HEK293T (cell line): ENCODE measurements around the gene SPEG.

ENCODE experiments used
- CTCF ChIA-PET: fragments of 350-600 bp; formaldehyde crosslinking; extraction: SDS; loops from one replicate; lab custom pipeline; 2021; ENCODE audit warnings: antibody characterized with exemption, inconsistent platforms; lab: Yijun Ruan, JAX
- POLR2A ChIA-PET: fragments of 350-600 bp; formaldehyde crosslinking; extraction: SDS; loops from one replicate; lab custom pipeline; 2020; ENCODE audit warnings: antibody characterized with exemption, inconsistent platforms; lab: Yijun Ruan, JAX
- DNase-seq: peaks from one replicate; pipeline ENCODE4 v3.0.0; 2012; ENCODE audit warnings: mixed read lengths; ENCODE audit errors: extremely low spot score
- ARNT ChIP-seq: fragments of 450-650 bp; IDR thresholded peaks from 2 replicates; pipeline ENCODE4 v1.6.1; 2017; ENCODE audit warnings: mild to moderate bottlenecking
- BHLHE40 ChIP-seq: fragments of 450-650 bp; IDR thresholded peaks from 2 replicates; pipeline ENCODE4 v1.6.1; 2016; ENCODE audit warnings: mild to moderate bottlenecking, moderate library complexity, borderline replicate concordance
- CTBP1 ChIP-seq: fragments of 450-650 bp; IDR thresholded peaks from 2 replicates; pipeline ENCODE4 v1.6.1; 2016; ENCODE audit warnings: borderline replicate concordance
- ELF4 ChIP-seq: fragments of 450-650 bp; IDR thresholded peaks from 2 replicates; pipeline ENCODE4 v1.6.1; 2017; ENCODE audit warnings: antibody characterized with exemption
- FOXA1 ChIP-seq: fragments of 450-650 bp; IDR thresholded peaks from 2 replicates; pipeline ENCODE4 v1.6.1; 2016; ENCODE audit warnings: mild to moderate bottlenecking
- FOXK2 ChIP-seq: fragments of 450-650 bp; IDR thresholded peaks from 2 replicates; pipeline ENCODE4 v1.6.1; 2016; ENCODE audit warnings: mild to moderate bottlenecking
- FOXM1 ChIP-seq: fragments of 450-650 bp; IDR thresholded peaks from 2 replicates; pipeline ENCODE4 v1.6.1; 2017; ENCODE audit warnings: mild to moderate bottlenecking, borderline replicate concordance
- HDGF ChIP-seq: fragments of 450-650 bp; IDR thresholded peaks from 2 replicates; pipeline ENCODE4 v1.6.1; 2017; ENCODE audit warnings: antibody characterized with exemption, borderline replicate concordance
- L3MBTL2 ChIP-seq: fragments of 450-650 bp; conservative IDR thresholded peaks from 2 replicates; pipeline ENCODE4 v1.6.1; 2016; ENCODE audit warnings: mild to moderate bottlenecking
- LEF1 ChIP-seq: fragments of 450-650 bp; IDR thresholded peaks from 2 replicates; pipeline ENCODE4 v1.6.1; 2017; ENCODE audit warnings: mild to moderate bottlenecking, borderline replicate concordance
- NFRKB ChIP-seq: fragments of 450-650 bp; IDR thresholded peaks from 2 replicates; pipeline ENCODE4 v1.6.1; 2016; ENCODE audit warnings: mild to moderate bottlenecking, moderate library complexity
- SP1 ChIP-seq: fragments of 450-650 bp; IDR thresholded peaks from 2 replicates; pipeline ENCODE4 v1.6.1; 2017
- SUZ12 ChIP-seq: fragments of 450-650 bp; IDR thresholded peaks from 2 replicates; pipeline ENCODE4 v1.6.1; 2016; ENCODE audit warnings: mild to moderate bottlenecking
- TARDBP ChIP-seq: fragments of 450-650 bp; IDR thresholded peaks from 2 replicates; pipeline ENCODE4 v1.6.1; 2016
- ZNF384 ChIP-seq: fragments of 450-650 bp; IDR thresholded peaks from 2 replicates; pipeline ENCODE4 v1.6.1; 2016
- TF ChIP-seq, protein P1 (sequence below): fragments of 450-650 bp; IDR thresholded peaks from 2 replicates; pipeline ENCODE4 v1.6.1; 2016

The SPEG gene

DNA sequence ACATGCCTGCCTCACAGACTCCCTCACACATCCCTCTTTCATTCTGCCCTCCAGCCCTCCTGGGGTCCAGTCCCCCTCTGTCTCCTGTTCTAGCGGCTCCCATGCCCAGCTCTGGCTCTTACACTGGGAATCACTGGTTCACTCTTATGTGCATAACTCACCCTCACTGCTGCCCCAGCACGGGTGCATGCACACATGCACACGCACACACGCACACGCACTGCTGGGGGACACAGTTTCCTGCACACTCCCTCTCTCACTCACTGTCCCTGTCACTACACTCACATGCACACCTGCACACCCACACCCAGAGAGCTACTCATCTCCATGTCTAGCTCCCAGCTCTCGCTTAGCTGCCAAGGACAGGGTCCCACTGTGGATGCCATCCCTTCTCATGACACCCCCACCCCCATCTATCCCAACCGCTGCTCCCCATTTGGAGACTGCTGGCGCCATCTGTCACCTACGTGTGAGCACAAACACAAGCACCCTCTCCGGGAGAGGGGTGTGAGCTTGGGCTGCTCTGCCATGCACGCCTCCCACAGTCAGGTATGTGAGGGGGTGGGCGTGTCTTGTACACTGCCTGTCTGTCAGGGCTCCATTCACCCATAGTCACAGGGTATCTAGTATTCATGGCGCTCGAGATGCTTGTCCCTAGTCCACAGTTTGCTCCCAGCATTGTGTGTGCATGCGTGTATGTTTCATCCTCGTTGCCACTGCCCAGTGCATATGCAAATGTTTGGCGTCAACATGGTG is 81.4 kb downstream of the SPEG start:
- no peak for TF ChIP-seq ELF4
- TF ChIP-seq, protein P1, sequence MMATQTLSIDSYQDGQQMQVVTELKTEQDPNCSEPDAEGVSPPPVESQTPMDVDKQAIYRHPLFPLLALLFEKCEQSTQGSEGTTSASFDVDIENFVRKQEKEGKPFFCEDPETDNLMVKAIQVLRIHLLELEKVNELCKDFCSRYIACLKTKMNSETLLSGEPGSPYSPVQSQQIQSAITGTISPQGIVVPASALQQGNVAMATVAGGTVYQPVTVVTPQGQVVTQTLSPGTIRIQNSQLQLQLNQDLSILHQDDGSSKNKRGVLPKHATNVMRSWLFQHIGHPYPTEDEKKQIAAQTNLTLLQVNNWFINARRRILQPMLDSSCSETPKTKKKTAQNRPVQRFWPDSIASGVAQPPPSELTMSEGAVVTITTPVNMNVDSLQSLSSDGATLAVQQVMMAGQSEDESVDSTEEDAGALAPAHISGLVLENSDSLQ = peak; percentile 23; the same call in 1 of the 2 replicates
- CTCF ChIA-PET = interaction anchor here (1.1 to 1.2 kb wide), 3 partner anchors 14 to 21 kb away, joined by 3 read pairs; a partner anchor contains a TSS
- POLR2A ChIA-PET = interaction anchor here (1.3 to 1.4 kb wide), 2 partner anchors 9 to 15 kb away, joined by 3 to 4 read pairs; no protein-coding TSS in a partner anchor
- no peak for DNase-seq

GRCh38 chr2:219516888-219517287 is 82.2 kb downstream of the SPEG start:
- CTCF ChIA-PET = interaction anchor here (1.1 to 1.9 kb wide), 2 partner anchors 13 to 21 kb away, joined by 3 to 8 read pairs; a partner anchor contains a TSS
- no peak for DNase-seq
- POLR2A ChIA-PET = no interaction called here
- TF ChIP-seq CTBP1 (no peak), NFRKB (no peak)

DNA sequence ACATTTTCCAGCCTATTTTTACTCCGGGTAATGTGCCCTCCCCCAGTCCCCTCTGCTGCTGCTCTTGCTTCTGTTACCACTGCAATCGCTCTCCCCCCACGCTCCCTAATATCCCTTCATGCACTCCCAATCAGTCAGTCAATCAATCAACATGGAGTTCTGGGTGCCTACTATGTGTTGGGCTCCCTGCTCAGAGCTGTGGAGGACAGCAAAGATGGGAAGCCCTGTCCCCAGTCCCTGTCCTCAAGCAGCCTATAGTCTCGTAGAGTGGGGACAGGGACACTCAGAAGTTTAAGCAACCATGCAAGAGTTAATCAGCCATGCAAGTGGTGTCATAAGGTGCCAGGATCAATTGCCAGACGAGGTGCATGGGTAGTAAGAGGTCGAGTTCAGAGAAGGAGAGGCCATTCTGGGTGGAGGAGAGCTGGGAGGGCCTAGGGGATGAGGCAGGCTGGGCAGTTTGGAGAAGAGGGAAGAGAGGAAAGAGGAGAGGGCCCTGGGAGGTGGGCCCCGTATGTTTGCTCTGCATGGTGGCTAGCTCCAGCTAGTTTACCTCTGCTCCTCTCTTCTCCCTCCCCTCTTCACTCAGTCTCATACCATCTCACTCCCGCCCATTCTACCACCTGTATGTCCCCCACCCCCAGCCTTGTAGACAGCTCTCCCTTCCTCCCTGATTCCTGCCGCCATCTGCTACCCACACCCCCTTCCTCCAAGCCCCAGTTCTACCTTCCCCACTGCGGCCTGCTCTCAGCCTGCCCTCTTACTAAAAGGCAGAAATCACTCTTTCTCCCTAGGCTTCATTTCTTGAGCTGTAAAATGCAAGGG is 83.5 kb downstream of the SPEG start:
- CTCF ChIA-PET = interaction anchor here (0.7 to 1.9 kb wide), 6 partner anchors 8 to 129 kb away, joined by 3 to 13 read pairs (median 6); no protein-coding TSS in a partner anchor
- DNase-seq = no peak

DNA sequence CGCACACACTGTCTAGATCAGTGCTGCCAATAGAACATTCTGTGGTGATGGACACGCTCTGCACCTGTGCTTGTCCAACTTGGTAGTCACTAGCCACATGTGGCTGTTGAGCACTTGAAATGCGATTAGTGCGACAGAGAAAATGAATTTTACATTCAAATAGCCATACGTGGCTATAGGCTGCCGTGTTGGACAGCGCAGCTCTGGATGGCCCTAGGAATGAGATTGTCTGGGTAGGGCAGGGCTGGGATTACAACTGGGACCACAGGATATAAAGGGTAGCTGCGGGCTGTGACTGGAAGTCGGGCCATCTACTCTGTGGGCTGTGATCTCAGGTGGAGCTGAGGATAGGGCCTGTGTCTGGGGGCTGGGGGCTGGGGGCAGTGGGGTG is 84.9 kb downstream of the SPEG start:
- TF ChIP-seq FOXA1 (no peak), L3MBTL2 (no peak), ARNT (no peak), NFRKB (no peak), HDGF (no peak), FOXM1 (no peak), BHLHE40 (no peak), CTBP1 (no peak), TARDBP (no peak), LEF1 (no peak), FOXK2 (no peak), ZNF384 (no peak), SUZ12 (no peak)
- TF ChIP-seq, protein P1 = no peak
- no peak for DNase-seq
- ChIA-PET CTCF (interaction anchor here (0.7 to 2.9 kb wide), 8 partner anchors 9 to 131 kb away, joined by 3 to 13 read pairs (median 6); no protein-coding TSS in a partner anchor), POLR2A (interaction anchor here (1.2 kb wide), 1 partner anchor 19 kb away, joined by 3 read pairs; no protein-coding TSS in a partner anchor)

More for the DNA sequence above, 83.5 kb downstream of the SPEG start:
- POLR2A ChIA-PET = interaction anchor here (0.9 kb wide), 1 partner anchor 19 kb away, joined by 4 read pairs; the partner anchor contains the start of gene GMPPA
- TF ChIP-seq ZNF384 (no peak), FOXA1 (no peak), FOXM1 (no peak), LEF1 (no peak), ELF4 (no peak), L3MBTL2 (no peak), SP1 (no peak), HDGF (no peak), CTBP1 (no peak)

- no peak for TF ChIP-seq SP1
- no peak for TF ChIP-seq LEF1
- TF ChIP-seq CTBP1 = no peak
- TF ChIP-seq TARDBP = no peak
- DNase-seq = no peak
- ChIA-PET POLR2A (interaction anchor here (0.7 to 1.2 kb wide), 5 partner anchors 9 to 96 kb away, joined by 3 to 4 read pairs (median 3); partner anchors contain the start of gene STK11IP), CTCF (interaction anchor here (0.6 to 2.9 kb wide), 12 partner anchors 9 to 175 kb away, joined by 3 to 21 read pairs (median 4); a partner anchor contains a TSS)
Measured at GRCh38 chr2:219520079-219520478, 85.4 kb downstream of the SPEG start.

DNA sequence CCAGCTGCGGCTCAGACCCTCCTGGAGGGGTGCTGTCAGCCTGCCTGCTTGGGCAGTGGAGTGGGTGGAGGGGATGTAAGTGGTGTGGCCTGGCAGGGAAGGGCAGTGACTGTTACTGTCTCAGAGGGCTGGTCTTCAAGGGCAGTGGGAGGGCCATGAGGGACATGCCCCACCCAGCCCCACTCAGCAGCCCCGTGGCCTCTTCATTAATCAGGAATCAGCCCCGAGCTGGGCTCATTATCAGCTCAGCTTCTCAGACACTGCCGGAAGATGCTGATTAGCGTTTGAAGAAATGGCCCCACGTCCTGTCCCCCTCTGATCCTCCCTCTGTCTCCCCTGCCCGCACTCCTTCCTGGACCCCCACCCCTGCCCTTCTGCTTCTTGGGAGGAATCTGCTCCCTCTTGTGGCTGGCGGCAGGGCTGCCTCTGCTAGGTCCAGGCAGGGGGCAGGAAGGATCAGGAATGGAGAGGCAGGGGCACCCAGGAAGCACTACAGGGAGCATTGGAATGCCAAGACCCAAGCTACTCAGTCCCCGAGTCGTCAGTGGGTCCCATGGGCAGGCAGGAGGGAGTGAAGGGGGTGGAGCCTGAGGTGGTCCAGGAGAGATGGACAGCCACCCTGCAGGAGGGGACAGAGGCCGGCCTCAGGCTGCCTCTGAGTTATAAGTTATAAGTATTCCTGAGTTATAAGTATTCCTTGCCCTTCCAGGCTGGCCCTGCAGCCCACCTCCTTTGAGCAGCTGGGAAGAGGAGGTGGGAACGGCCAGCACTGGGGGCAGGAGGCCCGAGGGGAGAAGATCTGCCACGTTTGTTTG is 86.6 kb downstream of the SPEG start:
- TF ChIP-seq FOXM1 (no peak), SUZ12 (no peak), ELF4 (no peak), TARDBP (no peak), FOXK2 (no peak), LEF1 (no peak), SP1 (no peak), ZNF384 (no peak), CTBP1 (no peak), NFRKB (no peak)
- TF ChIP-seq, protein P1 = no peak
- peak; percentile 79 for DNase-seq
- POLR2A ChIA-PET = interaction anchor here (1.2 to 1.5 kb wide), 2 partner anchors 10 to 11 kb away, joined by 3 to 6 read pairs; no protein-coding TSS in a partner anchor
- CTCF ChIA-PET = interaction anchor here (0.9 to 2.9 kb wide), 10 partner anchors 8 to 133 kb away, joined by 3 to 21 read pairs (median 4); partner anchors contain the start of gene GMPPA
